ENCODE data around the gene MNAT1.
A peak's percentile ranks its signal among the peaks of the same experiment; 100 is the strongest.

DNA sequence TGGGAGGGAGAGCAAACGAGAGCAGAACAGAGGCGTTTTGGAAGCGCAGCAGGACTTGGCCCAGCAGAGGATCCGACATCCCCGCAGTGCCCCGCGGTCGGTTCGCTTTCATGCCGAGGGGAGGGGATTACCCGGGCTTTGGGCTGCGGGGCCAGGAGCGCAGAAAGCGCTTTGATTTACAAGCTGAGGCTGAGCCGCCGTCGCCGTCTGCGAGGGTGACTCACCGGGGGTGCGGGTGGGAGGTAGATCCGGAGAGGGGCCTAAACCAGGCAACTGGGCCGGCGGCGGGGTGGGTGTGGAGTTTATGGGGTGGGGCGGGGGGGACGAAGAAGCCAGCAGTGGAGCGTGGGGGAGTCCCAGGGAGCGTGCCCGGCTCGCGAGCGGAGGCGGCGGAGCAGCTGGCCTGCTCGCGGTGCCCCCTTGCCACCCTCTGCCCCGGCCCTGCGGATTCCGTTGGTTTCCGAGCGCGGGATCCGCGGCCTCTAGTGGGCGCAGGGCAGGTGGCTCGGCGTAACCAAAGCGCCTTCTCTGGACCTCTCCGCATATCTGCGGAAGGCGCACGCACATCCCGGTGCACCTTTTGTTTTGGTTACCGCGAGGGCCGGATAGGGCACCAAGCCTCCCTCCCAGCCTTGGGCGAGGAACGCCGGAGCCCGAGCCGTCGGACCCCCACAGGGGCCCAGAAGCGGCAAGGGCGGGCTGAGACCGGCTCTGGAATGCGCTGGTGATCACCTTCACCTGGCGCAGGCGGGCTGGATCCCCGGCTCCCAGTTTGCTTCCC is 13.0 kb upstream of the MNAT1 start:
- TF ChIP-seq, protein P1, sequence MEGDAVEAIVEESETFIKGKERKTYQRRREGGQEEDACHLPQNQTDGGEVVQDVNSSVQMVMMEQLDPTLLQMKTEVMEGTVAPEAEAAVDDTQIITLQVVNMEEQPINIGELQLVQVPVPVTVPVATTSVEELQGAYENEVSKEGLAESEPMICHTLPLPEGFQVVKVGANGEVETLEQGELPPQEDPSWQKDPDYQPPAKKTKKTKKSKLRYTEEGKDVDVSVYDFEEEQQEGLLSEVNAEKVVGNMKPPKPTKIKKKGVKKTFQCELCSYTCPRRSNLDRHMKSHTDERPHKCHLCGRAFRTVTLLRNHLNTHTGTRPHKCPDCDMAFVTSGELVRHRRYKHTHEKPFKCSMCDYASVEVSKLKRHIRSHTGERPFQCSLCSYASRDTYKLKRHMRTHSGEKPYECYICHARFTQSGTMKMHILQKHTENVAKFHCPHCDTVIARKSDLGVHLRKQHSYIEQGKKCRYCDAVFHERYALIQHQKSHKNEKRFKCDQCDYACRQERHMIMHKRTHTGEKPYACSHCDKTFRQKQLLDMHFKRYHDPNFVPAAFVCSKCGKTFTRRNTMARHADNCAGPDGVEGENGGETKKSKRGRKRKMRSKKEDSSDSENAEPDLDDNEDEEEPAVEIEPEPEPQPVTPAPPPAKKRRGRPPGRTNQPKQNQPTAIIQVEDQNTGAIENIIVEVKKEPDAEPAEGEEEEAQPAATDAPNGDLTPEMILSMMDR (IDR thresholded peaks at IDR 0.05): peak in 3 of 4 experiments; percentile 11 to 47 (median 35)
- no peak for TF ChIP-seq POLR2A (IDR thresholded peaks at IDR 0.05)
